Measurements from ENCODE around the gene SETBP1.

SETBP1 gene

DNA sequence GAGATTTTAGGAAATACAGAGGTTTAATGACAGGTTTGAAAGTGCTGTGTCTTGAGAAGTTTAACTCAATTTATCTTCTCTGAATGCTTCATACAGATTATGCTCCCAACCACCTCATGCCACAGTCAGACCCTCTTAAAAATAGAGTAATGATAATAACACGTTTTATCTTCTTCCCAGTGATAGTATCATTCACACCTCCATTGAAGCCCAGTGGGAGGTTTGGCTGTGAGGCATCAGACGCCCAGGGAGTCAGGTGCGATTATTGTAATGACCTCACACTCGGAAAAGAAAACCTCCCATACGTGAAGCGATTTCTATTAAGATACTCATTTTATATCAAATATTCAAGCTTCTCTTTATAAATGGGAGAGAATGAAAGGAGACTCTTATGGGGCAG lies 366.3 kb downstream of the SETBP1 start:
- TF ChIP-seq MYC (IDR thresholded peaks at IDR 0.05; ENCODE audit: low read depth, low read length) (no peak), POLR2A (IDR thresholded peaks at IDR 0.05; ENCODE audit: extremely low read depth, insufficient read length) (no peak)
- TF ChIP-seq, protein P1, sequence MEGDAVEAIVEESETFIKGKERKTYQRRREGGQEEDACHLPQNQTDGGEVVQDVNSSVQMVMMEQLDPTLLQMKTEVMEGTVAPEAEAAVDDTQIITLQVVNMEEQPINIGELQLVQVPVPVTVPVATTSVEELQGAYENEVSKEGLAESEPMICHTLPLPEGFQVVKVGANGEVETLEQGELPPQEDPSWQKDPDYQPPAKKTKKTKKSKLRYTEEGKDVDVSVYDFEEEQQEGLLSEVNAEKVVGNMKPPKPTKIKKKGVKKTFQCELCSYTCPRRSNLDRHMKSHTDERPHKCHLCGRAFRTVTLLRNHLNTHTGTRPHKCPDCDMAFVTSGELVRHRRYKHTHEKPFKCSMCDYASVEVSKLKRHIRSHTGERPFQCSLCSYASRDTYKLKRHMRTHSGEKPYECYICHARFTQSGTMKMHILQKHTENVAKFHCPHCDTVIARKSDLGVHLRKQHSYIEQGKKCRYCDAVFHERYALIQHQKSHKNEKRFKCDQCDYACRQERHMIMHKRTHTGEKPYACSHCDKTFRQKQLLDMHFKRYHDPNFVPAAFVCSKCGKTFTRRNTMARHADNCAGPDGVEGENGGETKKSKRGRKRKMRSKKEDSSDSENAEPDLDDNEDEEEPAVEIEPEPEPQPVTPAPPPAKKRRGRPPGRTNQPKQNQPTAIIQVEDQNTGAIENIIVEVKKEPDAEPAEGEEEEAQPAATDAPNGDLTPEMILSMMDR (IDR thresholded peaks at IDR 0.05; ENCODE audit: low read depth, low read length), result no peak
- TF ChIP-seq, protein P2, sequence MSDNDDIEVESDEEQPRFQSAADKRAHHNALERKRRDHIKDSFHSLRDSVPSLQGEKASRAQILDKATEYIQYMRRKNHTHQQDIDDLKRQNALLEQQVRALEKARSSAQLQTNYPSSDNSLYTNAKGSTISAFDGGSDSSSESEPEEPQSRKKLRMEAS (IDR thresholded peaks at IDR 0.05; ENCODE audit: low read depth, low read length), result no peak
- no peak for DNase-seq (ENCODE audit: low read depth)
- H3K4me3 ChIP-seq (ENCODE audit: low read depth, low read length), result no peak overlapping the region

DNA sequence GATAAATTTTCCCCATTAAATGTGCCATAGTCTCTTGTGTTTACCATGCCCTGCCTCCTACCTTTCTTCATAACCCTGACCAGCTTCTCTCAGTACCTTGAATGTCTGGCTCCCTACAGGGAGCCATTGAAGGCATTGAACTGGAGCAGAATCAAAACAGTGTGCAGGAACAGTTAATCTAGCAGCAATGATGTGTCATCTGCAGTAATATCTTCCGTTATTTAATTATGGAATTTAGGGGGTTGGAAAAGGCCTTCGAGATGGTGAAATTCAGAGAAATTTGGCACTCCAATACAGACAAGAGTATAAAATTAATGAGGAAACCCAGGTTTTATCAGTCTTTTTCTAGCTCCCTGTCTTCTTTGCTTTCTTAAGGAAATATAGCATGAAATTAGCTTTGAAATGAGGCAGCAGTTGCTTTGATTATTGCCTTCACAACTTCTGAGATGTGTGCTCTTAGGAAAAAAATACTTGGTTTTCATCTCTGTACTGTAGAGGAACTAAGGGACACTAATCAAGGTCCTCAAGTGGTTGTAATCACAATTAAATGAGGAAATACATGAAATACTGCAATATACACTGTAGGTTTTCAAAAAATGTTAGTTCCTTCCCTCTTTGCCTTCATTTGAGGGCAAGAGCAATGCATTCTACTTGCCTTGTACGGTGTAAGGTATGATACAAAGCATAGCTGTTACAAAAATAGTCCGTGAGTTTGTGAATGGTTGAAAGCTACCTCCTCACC lies 369.1 kb downstream of the SETBP1 start:
- TF ChIP-seq, protein P2 (IDR thresholded peaks at IDR 0.05; ENCODE audit: low read depth, low read length), result no peak
- no peak for TF ChIP-seq POLR2A (IDR thresholded peaks at IDR 0.05; ENCODE audit: extremely low read depth, insufficient read length)
- no peak overlapping the region for H3K4me3 ChIP-seq (ENCODE audit: low read depth, low read length)
- no peak for DNase-seq (ENCODE audit: low read depth)

DNA sequence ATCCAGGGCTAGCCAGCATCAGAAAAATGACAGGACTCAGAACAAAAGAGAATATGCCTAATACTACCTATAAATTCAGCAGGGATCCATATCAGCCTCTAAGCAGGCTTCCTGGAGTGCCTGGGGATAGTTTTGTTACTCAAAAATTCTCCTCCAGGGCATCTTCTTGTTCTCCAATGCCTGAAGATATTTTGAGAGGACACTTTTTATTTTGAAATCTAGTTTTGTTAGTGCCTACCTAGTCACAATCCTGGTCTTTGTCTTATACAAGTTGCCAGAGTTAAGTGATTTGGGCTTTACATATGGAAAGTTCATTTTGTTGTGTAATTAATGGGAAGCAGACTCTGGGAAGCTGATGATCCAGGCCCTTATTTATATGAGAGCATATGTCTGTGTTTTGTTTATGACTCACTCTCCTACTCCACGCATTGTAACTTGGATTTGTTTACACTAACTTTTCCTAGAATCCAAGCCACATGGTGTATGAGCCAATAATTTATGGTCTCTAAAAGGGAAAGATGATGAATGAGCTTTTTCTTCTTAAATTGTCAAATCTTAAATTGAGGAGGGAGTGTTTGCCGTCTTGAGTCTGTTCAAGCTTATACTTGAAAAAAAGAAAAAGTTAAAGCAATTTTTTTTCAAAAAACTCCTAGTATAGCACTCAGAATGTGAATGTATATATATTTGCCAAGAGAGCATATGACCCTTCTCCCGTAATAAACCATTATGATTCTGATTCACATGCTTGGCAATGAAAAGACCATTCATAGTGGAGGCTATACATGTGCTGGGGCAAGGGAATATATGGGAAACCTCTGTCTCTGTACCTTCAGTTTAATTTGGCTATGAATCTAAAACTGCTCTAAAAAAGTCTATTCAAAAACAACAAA lies 370.3 kb downstream of the SETBP1 start:
- no peak for DNase-seq (ENCODE audit: low read depth)
- no peak for TF ChIP-seq MYC (IDR thresholded peaks at IDR 0.05; ENCODE audit: low read depth, low read length)
- TF ChIP-seq POLR2A (IDR thresholded peaks at IDR 0.05; ENCODE audit: extremely low read depth, insufficient read length), result no peak
- TF ChIP-seq, protein P1 (IDR thresholded peaks at IDR 0.05; ENCODE audit: low read depth, low read length), result no peak
- TF ChIP-seq, protein P2 (IDR thresholded peaks at IDR 0.05; ENCODE audit: low read depth, low read length), result no peak
- no peak overlapping the region for H3K4me3 ChIP-seq (ENCODE audit: low read depth, low read length)

DNA sequence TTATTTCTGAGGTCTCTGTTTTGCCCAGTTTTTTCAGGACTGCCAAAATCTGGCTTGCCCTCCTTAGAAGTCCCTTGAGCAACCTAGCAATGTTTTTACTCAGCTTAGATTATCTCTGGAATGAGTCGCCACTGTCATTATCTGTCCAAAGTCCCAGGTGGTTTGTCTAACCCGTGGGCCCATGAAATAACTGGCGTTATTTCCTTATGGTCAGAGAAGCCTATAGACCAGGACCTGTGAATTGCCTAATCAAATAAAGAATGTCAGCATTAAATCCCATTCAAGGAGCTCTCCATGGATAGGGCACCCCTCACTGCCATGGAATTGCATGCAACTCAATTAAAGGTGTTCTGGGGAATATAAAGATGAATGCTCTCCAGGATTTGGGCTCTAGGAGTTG lies 373.9 kb downstream of the SETBP1 start:
- TF ChIP-seq POLR2A (IDR thresholded peaks at IDR 0.05; ENCODE audit: extremely low read depth, insufficient read length), result no peak
- DNase-seq (ENCODE audit: low read depth), result peak; percentile 23
- no peak overlapping the region for H3K4me3 ChIP-seq (ENCODE audit: low read depth, low read length)

DNA sequence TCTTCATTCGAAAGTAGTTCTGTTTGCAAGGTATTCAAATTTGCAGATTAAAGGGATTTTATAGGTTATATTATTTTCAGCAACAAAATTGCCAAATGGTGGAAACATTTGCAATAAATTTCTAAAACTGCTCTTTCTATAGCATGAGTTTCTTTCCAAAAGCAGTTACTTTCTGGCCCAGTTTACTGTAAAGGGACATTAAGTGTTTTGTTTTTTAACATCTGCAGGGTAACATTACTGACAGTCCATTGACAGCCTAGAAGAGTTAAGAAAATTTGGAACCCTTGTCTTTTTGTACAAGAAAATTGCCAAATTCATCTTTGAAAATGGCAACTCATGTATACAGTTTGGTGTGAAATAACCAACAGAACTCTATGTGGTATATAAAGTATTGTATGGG lies 375.1 kb downstream of the SETBP1 start:
- no peak overlapping the region for H3K4me3 ChIP-seq (ENCODE audit: low read depth, low read length)
- no peak for DNase-seq (ENCODE audit: low read depth)
- TF ChIP-seq MYC (IDR thresholded peaks at IDR 0.05; ENCODE audit: low read depth, low read length), result no peak
- TF ChIP-seq POLR2A (IDR thresholded peaks at IDR 0.05; ENCODE audit: extremely low read depth, insufficient read length), result no peak
- TF ChIP-seq, protein P1 (IDR thresholded peaks at IDR 0.05; ENCODE audit: low read depth, low read length), result no peak
- TF ChIP-seq, protein P2 (IDR thresholded peaks at IDR 0.05; ENCODE audit: low read depth, low read length), result no peak

DNA sequence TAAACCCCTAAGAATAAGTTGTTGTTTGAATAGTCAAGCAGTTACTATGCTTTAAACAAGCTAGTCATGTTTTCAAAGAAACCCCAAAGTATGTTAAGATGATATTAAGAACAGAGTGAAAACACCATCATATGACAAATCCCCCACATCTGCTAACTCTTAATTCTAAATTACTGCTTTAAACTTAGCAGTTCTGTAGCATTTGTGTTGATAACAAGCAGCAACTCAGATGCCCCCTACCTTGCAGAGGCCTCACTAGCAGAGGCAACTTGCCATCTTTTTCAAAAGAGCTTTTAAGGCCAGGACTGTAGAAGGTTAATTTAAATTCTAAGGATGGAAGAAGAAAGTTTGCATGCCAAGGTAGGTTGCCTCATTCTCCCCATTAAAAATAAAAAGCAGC lies 376.2 kb downstream of the SETBP1 start:
- no peak overlapping the region for H3K4me3 ChIP-seq (ENCODE audit: low read depth, low read length)
- TF ChIP-seq MYC (IDR thresholded peaks at IDR 0.05; ENCODE audit: low read depth, low read length) (no peak), POLR2A (IDR thresholded peaks at IDR 0.05; ENCODE audit: extremely low read depth, insufficient read length) (no peak)
- TF ChIP-seq, protein P2 (IDR thresholded peaks at IDR 0.05; ENCODE audit: low read depth, low read length), result no peak
- TF ChIP-seq, protein P1 (IDR thresholded peaks at IDR 0.05; ENCODE audit: low read depth, low read length), result no peak
- DNase-seq (ENCODE audit: low read depth), result no peak

All from NB4 (cell line).